SK-N-SH treated with all-trans-retinoic acid at 6 μM for 48 hours (cell line): Measurements from ENCODE around the gene CLHC1.
A peak's percentile ranks its signal among the peaks of the same experiment; 100 is the strongest.

Source experiments
- ATAC-seq: fragments of 200-7000 bp; cut with Tn5 transposase; 3 replicates; pipeline ENCODE4 v1.9.1; 2020; ENCODE audit warnings: mild to moderate bottlenecking, moderate library complexity
- ARNTL ChIP-seq: fragments of 450-650 bp; formaldehyde crosslinking; IDR thresholded peaks from 2 replicates; pipeline ENCODE4 v1.5.0; 2020; ENCODE audit warnings: low read depth, mild to moderate bottlenecking, moderate library complexity, borderline replicate concordance
- CREB5 ChIP-seq: fragments of 250-450 bp; sonication (Bioruptor Pico); IDR thresholded peaks from 2 replicates; pipeline ENCODE4 v1.5.1; 2020; ENCODE audit warnings: low read depth, mild to moderate bottlenecking, moderate library complexity
- CSDC2 ChIP-seq: fragments of 250-450 bp; sonication (Bioruptor Pico); IDR thresholded peaks from 2 replicates; pipeline ENCODE4 v1.5.0; 2020; ENCODE audit warnings: mild to moderate bottlenecking, moderate library complexity
- CSRNP3 ChIP-seq: fragments of 250-450 bp; sonication (Bioruptor Pico); IDR thresholded peaks from 2 replicates; pipeline ENCODE4 v1.5.1; 2021; ENCODE audit warnings: mild to moderate bottlenecking, moderate library complexity
- GLIS3 ChIP-seq: fragments of 250-450 bp; sonication (Bioruptor Pico); IDR thresholded peaks from 2 replicates; pipeline ENCODE4 v1.5.0; 2020; ENCODE audit warnings: mild to moderate bottlenecking, moderate library complexity
- ISL1 ChIP-seq: fragments of 250-450 bp; sonication (Bioruptor Pico); IDR thresholded peaks from 2 replicates; pipeline ENCODE4 v2.1.2; 2022; ENCODE audit warnings: mild to moderate bottlenecking, moderate library complexity
- OSR1 ChIP-seq: fragments of 250-450 bp; sonication (Bioruptor Pico); IDR thresholded peaks from 2 replicates; pipeline ENCODE4 v1.8.0; 2022; ENCODE audit warnings: moderate library complexity, mild to moderate bottlenecking, inconsistent platforms
- PATZ1 ChIP-seq: fragments of 250-450 bp; sonication (Bioruptor Pico); IDR thresholded peaks from 2 replicates; pipeline ENCODE4 v1.8.0; 2020; ENCODE audit warnings: mild to moderate bottlenecking, moderate library complexity, borderline replicate concordance
- POU6F1 ChIP-seq: fragments of 250-450 bp; sonication (Bioruptor Pico); IDR thresholded peaks from 2 replicates; pipeline ENCODE4 v1.8.0; 2021; ENCODE audit warnings: low read depth, mild to moderate bottlenecking, moderate library complexity, borderline replicate concordance
- PPARA ChIP-seq: fragments of 250-450 bp; sonication (Bioruptor Pico); IDR thresholded peaks from 2 replicates; pipeline ENCODE4 v1.5.0; 2020; ENCODE audit warnings: mild to moderate bottlenecking, borderline replicate concordance
- RARB ChIP-seq: fragments of 250-450 bp; sonication (Bioruptor Pico); IDR thresholded peaks from 2 replicates; pipeline ENCODE4 v1.8.0; 2021; ENCODE audit warnings: mild to moderate bottlenecking, moderate library complexity
- SNAI2 ChIP-seq: fragments of 250-450 bp; sonication (Bioruptor Pico); IDR thresholded peaks from 2 replicates; pipeline ENCODE4 v1.5.0; 2020; ENCODE audit warnings: mild to moderate bottlenecking, moderate library complexity
- TCF4 ChIP-seq: fragments of 250-450 bp; sonication (Bioruptor Pico); IDR thresholded peaks from 2 replicates; pipeline ENCODE4 v1.8.0; 2021; ENCODE audit warnings: mild to moderate bottlenecking, moderate library complexity, borderline replicate concordance
- TOX ChIP-seq: fragments of 250-450 bp; sonication (Bioruptor Pico); IDR thresholded peaks from 2 replicates; pipeline ENCODE4 v1.8.0; 2021; ENCODE audit warnings: mild to moderate bottlenecking, moderate library complexity, borderline replicate concordance
- TSHZ2 ChIP-seq: fragments of 250-450 bp; sonication (Bioruptor Pico); IDR thresholded peaks from 2 replicates; pipeline ENCODE4 v1.5.0; 2020; ENCODE audit warnings: mild to moderate bottlenecking, moderate library complexity
- ZC3H10 ChIP-seq: fragments of 250-450 bp; sonication (Bioruptor Pico); IDR thresholded peaks from 2 replicates; pipeline ENCODE4 v1.5.1; 2021; ENCODE audit warnings: mild to moderate bottlenecking, moderate library complexity
- ZFP3 ChIP-seq: fragments of 250-450 bp; sonication (Bioruptor Pico); IDR thresholded peaks from 2 replicates; pipeline ENCODE4 v1.5.0; 2020; ENCODE audit warnings: mild to moderate bottlenecking, moderate library complexity
- ZFP30 ChIP-seq: fragments of 450-650 bp; formaldehyde crosslinking; IDR thresholded peaks from 2 replicates; pipeline ENCODE4 v1.5.0; 2022; ENCODE audit warnings: mild to moderate bottlenecking, moderate library complexity
- ZNF70 ChIP-seq: fragments of 450-650 bp; formaldehyde crosslinking; IDR thresholded peaks from 2 replicates; pipeline ENCODE4 v1.5.0; 2020; ENCODE audit warnings: mild to moderate bottlenecking, moderate library complexity
- ZNF8 ChIP-seq: fragments of 450-650 bp; formaldehyde crosslinking; IDR thresholded peaks from 2 replicates; pipeline ENCODE4 v1.5.0; 2020; ENCODE audit warnings: mild to moderate bottlenecking, moderate library complexity

CLHC1 gene

GRCh38 chr2:55155764-55156281, 76.3 kb downstream of the CLHC1 start:
- peak; percentile 73 for ATAC-seq
- peak; percentile 6; the same call in 1 of the 2 replicates for TF ChIP-seq ISL1
- TF ChIP-seq ZNF8 (CRISPR knock-in tag) = no peak

GRCh38 chr2:55155206-55155605, 76.9 kb downstream of the CLHC1 start:
- TF ChIP-seq TCF4 (CRISPR knock-in tag) = no peak
- 0 out of 2 replicates have a peak, but pooled peaks have one; percentile 29 for TF ChIP-seq ZFP30
- no peak; the same call in 1 of the 3 replicates for ATAC-seq

- no peak for ATAC-seq
- TF ChIP-seq ZFP3 (CRISPR knock-in tag) (no peak), OSR1 (CRISPR knock-in tag) (no peak), CSDC2 (CRISPR knock-in tag) (no peak), ZFP30 (no peak), GLIS3 (CRISPR knock-in tag) (no peak), POU6F1 (CRISPR knock-in tag) (no peak), ZNF8 (CRISPR knock-in tag) (no peak), ZC3H10 (CRISPR knock-in tag) (no peak), ZNF70 (CRISPR knock-in tag) (no peak), PATZ1 (CRISPR knock-in tag) (no peak), CSRNP3 (CRISPR knock-in tag) (no peak), TOX (no peak), SNAI2 (CRISPR knock-in tag) (no peak), PPARA (no peak), ARNTL (CRISPR knock-in tag) (no peak), TCF4 (CRISPR knock-in tag) (no peak), ISL1 (no peak), TSHZ2 (CRISPR knock-in tag) (no peak), RARB (CRISPR knock-in tag) (no peak)
Observed at GRCh38 chr2:55154525-55155030, 77.5 kb downstream of the CLHC1 start.

- ATAC-seq = no peak
- TF ChIP-seq POU6F1 (CRISPR knock-in tag) = no peak
- TF ChIP-seq ZFP30 = no peak
- TF ChIP-seq CREB5 (CRISPR knock-in tag) = no peak
- TF ChIP-seq TSHZ2 (CRISPR knock-in tag) = no peak
- no peak for TF ChIP-seq ISL1
- no peak for TF ChIP-seq GLIS3 (CRISPR knock-in tag)
- no peak for TF ChIP-seq SNAI2 (CRISPR knock-in tag)
Observed at GRCh38 chr2:55153584-55154299, 78.4 kb downstream of the CLHC1 start.
